ENCODE results near the gene POLR3B. TPM values are rescaled to one million over a fixed set of nuclear protein-coding genes. Genes with fewer than 3 reads are reported as not detected.

POLR3B gene
- total and polyA plus RNA-seq, 10 of the 15 experiments (the other 5 are each of a cell fraction or from before 2014, with no cell fraction given): 2.3 to 10.5 (median 8.0) TPM

- TF ChIP-seq ZBTB33 (IDR thresholded peaks at IDR 0.05): no peak
- no peak for TF ChIP-seq RFX5 (IDR thresholded peaks at IDR 0.05; ENCODE audit: low read depth, low read length)
- TF ChIP-seq TARDBP (IDR thresholded peaks at IDR 0.05; ENCODE audit: borderline replicate concordance): no peak
- no peak for TF ChIP-seq SIX5 (IDR thresholded peaks at IDR 0.05; ENCODE audit: low read depth, low read length, severe bottlenecking)
- TF ChIP-seq POLR2AphosphoS5 (IDR thresholded peaks at IDR 0.05; ENCODE audit: low read length): no peak
- TF ChIP-seq STAT3 (IDR thresholded peaks at IDR 0.05; ENCODE audit: low read depth, low read length): no peak
- TF ChIP-seq WRNIP1 (IDR thresholded peaks at IDR 0.05; ENCODE audit: borderline replicate concordance, low read depth, low read length): no peak
- TF ChIP-seq SREBF2 (IDR thresholded peaks at IDR 0.05; ENCODE audit: low read length): no peak
- no peak for TF ChIP-seq KDM1A (IDR thresholded peaks at IDR 0.05; ENCODE audit: borderline replicate concordance)
- TF ChIP-seq ZNF24 (IDR thresholded peaks at IDR 0.05): no peak
- no peak for TF ChIP-seq TBL1XR1 (IDR thresholded peaks at IDR 0.05; ENCODE audit: low read depth, low read length)
These were observed 169.8 kb downstream of the POLR3B start (continued) for GRCh38 chr12:106527356-106527755.

- Histone ChIP-seq H4K20me1 (ENCODE audit: control insufficient read depth, insufficient read depth) (no peaks in the 10 kb centered on the region), H2AFZ (ENCODE audit: control insufficient read depth, low read depth, low read length) (no peak overlapping the region), H3K4me3 (no peak overlapping the region), H3K4me1 (ENCODE audit: control insufficient read depth, insufficient read depth, low read length) (no peaks in the 10 kb centered on the region), H3K4me2 (ENCODE audit: control insufficient read depth, insufficient read depth) (no peak overlapping the region), H3K9ac (ENCODE audit: control insufficient read depth, insufficient read depth, low read length) (no peak overlapping the region), H3K36me3 (ENCODE audit: control insufficient read depth in 2 of 2, insufficient read depth in 2 of 2, low read length in 1 of 2) (no peaks in the 10 kb centered on the region), H3K79me2 (ENCODE audit: control insufficient read depth, insufficient read depth, low read length) (no peaks in the 10 kb centered on the region), H3K27ac (ENCODE audit: control insufficient read depth, insufficient read depth) (no peak overlapping the region), H3K27me3 (replicated peaks in 1 of 2; ENCODE audit: control insufficient read depth in 2 of 2, insufficient read depth in 2 of 2, low read length in 1 of 2) (no peaks in the 10 kb centered on the region), H3K9me3 (replicated peaks; ENCODE audit: control insufficient read depth, insufficient read depth, low read length) (no peaks in the 10 kb centered on the region; the same call in 2 of the 3 replicates)
- FAIRE-seq: no peak
- BruUV-seq (replicated peaks): no TSS peak
- ChIA-PET CTCF (interaction anchor here (0.7 kb wide), 1 partner anchor 80 kb away, joined by 3 read pairs; no protein-coding TSS in a partner anchor), POLR2A (no interaction called here), RAD21 (ENCODE audit: unreplicated experiment) (no interaction called here), SMC1A (ENCODE audit: uncharacterized antibody, unreplicated experiment) (no interaction called here)
- ATAC-seq: no peak
- intact Hi-C loops (cut with micrococcal nuclease; ENCODE audit: unreplicated experiment) (no loop called here), in situ Hi-C loops (cut with MboI) (no loop called here)
- DNase-seq (ENCODE audit: low read depth, low spot score): no peak
- TF ChIP-seq HSF1 (IDR thresholded peaks at IDR 0.05; ENCODE audit: low read depth, low read length) (no peak), SMAD1 (IDR thresholded peaks at IDR 0.05; ENCODE audit: low read depth, partially characterized antibody) (no peak), ATF3 (IDR thresholded peaks at IDR 0.05; ENCODE audit: borderline replicate concordance, extremely low read depth, low read depth, low read length) (no peak), STAT3 (IDR thresholded peaks at IDR 0.05; ENCODE audit: low read depth, low read length) (no peak), NFYB (IDR thresholded peaks at IDR 0.05; ENCODE audit: insufficient read depth, low read depth, low read length) (no peak), HCFC1 (IDR thresholded peaks at IDR 0.05; ENCODE audit: low read length) (no peak), EED (IDR thresholded peaks at IDR 0.05; ENCODE audit: low read depth) (no peak), ELK1 (IDR thresholded peaks at IDR 0.05; ENCODE audit: low read depth, low read length) (no peak), MLLT1 (IDR thresholded peaks at IDR 0.05) (no peak), FOS (IDR thresholded peaks at IDR 0.05; ENCODE audit: borderline replicate concordance, extremely low read depth, insufficient read length) (no peak)
These were observed 183.7 kb downstream of the POLR3B start for GRCh38 chr12:106541201-106541600.

All from GM12878 (cell line).